Spleen (tissue), 7 donors: ENCODE data around the gene KCNAB2.

Experiments used
- CTCF ChIP-seq, 11 experiments: fragments of 200-600 bp in 7 of 11; fragments of 450-650 bp in 4 of 11; sonication (generic) in 4 of 11; IDR thresholded peaks in 8 of 11; conservative IDR thresholded peaks in 3 of 11; 1 replicate in 7 of 11; 2 replicates in 4 of 11; pipeline versions ENCODE4 v1.4.0 to v1.8.0; 2016 to 2021; ENCODE audit warnings: antibody characterized with exemption in 11 of 11, inconsistent platforms in 4 of 11, mild to moderate bottlenecking in 1 of 11
- POLR2A ChIP-seq, 3 donors: fragments of 450-650 bp; IDR thresholded peaks; one replicate each; pipeline ENCODE4 v1.5.1; 2017; ENCODE audit warnings: antibody characterized with exemption in 3 of 3, mild to moderate bottlenecking in 1 of 3
- donor health status: DM: no; HTN: no; CAD: no; lungs with moderate emphysema.
- donor health status: DM: no; HTN: no; CAD: no.
- donor health status: DM: no; HTN: no; CAD: no.

- TF ChIP-seq CTCF (IDR thresholded peaks at IDR 0.05 in 8 of 11, conservative IDR thresholded peaks at IDR 0.05 in 3 of 11): no peak
- TF ChIP-seq POLR2A (IDR thresholded peaks at IDR 0.05): no peak
These were observed 47.4 kb upstream of the KCNAB2 start for GRCh38 chr1:5998051-5998905.
